ENCODE results near the gene MRPS34.

MRPS34 gene

GRCh38 chr16:1794908-1795666, 22.2 kb upstream of the MRPS34 start:
- DNase-seq (ENCODE audit: low read depth), result no peak

- no peak for DNase-seq (ENCODE audit: low read depth)
Measured at GRCh38 chr16:1794221-1794871, 21.4 kb upstream of the MRPS34 start.

- DNase-seq (ENCODE audit: low read depth), result no peak
Measured at GRCh38 chr16:1793578-1794220, 20.8 kb upstream of the MRPS34 start, which contains the start of gene IGFALS. TSS of gene IGFALS (minus strand) at chr16:1793705. CDS start at chr16:1793652, 53 bp downstream.

- DNase-seq (ENCODE audit: low read depth), result no peak
Measured at GRCh38 chr16:1792836-1793577, 20.1 kb upstream of the MRPS34 start.

GRCh38 chr16:1791943-1792812, 19.2 kb upstream of the MRPS34 start:
- no peak for DNase-seq (ENCODE audit: low read depth)

GRCh38 chr16:1791256-1791942, 18.5 kb upstream of the MRPS34 start:
- DNase-seq (ENCODE audit: low read depth), result no peak

GRCh38 chr16:1790611-1791255, 17.8 kb upstream of the MRPS34 start:
- DNase-seq (ENCODE audit: low read depth), result no peak

- DNase-seq (ENCODE audit: low read depth), result no peak
Measured at GRCh38 chr16:1790261-1790610, 17.3 kb upstream of the MRPS34 start.

- no peak for DNase-seq (ENCODE audit: low read depth)
Measured at GRCh38 chr16:1789643-1790045, 16.7 kb upstream of the MRPS34 start.

GRCh38 chr16:1788708-1789100, 15.8 kb upstream of the MRPS34 start:
- DNase-seq (ENCODE audit: low read depth), result no peak

- no peak for DNase-seq (ENCODE audit: low read depth)
Measured at GRCh38 chr16:1788095-1788707, 15.3 kb upstream of the MRPS34 start.

GRCh38 chr16:1787322-1788094, 14.6 kb upstream of the MRPS34 start:
- DNase-seq (ENCODE audit: low read depth), result no peak

- no peak for DNase-seq (ENCODE audit: low read depth)
Measured at GRCh38 chr16:1787056-1787321, 14.1 kb upstream of the MRPS34 start.

- no peak for DNase-seq (ENCODE audit: low read depth)
Measured at GRCh38 chr16:1786242-1787055, 13.5 kb upstream of the MRPS34 start.

GRCh38 chr16:1785846-1786170, 12.9 kb upstream of the MRPS34 start:
- DNase-seq (ENCODE audit: low read depth), result no peak

GRCh38 chr16:1784977-1785845, 12.3 kb upstream of the MRPS34 start:
- DNase-seq (ENCODE audit: low read depth), result no peak

GRCh38 chr16:1782408-1783264, 9.7 kb upstream of the MRPS34 start, which contains the start of the genes NUBP2 and SPSB3:
TSS of gene NUBP2 (plus strand) at chr16:1782960. CDS start at chr16:1783021, 61 bp downstream.
TSS of gene SPSB3 (minus strand) at chr16:1782571. CDS start at chr16:1781483, 1,088 bp downstream.
- peak; percentile 100 for DNase-seq (ENCODE audit: low read depth)
